ENCODE data around the gene ANO8. TPM values are rescaled to one million over a fixed set of nuclear protein-coding genes. Genes with fewer than 3 reads are reported as not detected.

Gene ANO8
- total RNA-seq, 1 experiment from 2014 or later, result 18.6 TPM

- ChIA-PET CTCF (interaction anchor here (0.7 kb wide), 1 partner anchor 63 kb away, joined by 5 read pairs; no protein-coding TSS in a partner anchor), POLR2A (ENCODE audit: low non-redundant PET) (no interaction called here)
- DNase-seq (ENCODE audit: low spot score), result peak; percentile 77
- peak; percentile 92 for TF ChIP-seq CTCF (conservative IDR thresholded peaks at IDR 0.05; ENCODE audit: low read depth, low read length)
- TF ChIP-seq EZH2 (IDR thresholded peaks at IDR 0.05; ENCODE audit: borderline replicate concordance, low read depth, low read length, poor library complexity, severe bottlenecking), result no peak
- Histone ChIP-seq H3K27me3 (replicated peaks; ENCODE audit: insufficient read depth, low read depth, low read length, poor library complexity) (no peaks in the 10 kb centered on the region), H3K4me3 (ENCODE audit: low read depth, low read length, poor library complexity, severe bottlenecking) (no peak overlapping the region), H3K27ac (ENCODE audit: low read depth, low read length, poor library complexity, severe bottlenecking) (no peak overlapping the region), H3K36me3 (ENCODE audit: insufficient read depth, low read length, poor library complexity, severe bottlenecking) (peaks cover 7% of the 10 kb centered on the region), H3K4me1 (ENCODE audit: insufficient read depth, low read length, poor library complexity, severe bottlenecking) (no peaks in the 10 kb centered on the region), H3K9me3 (ENCODE audit: low read depth, low read length, poor library complexity, severe bottlenecking) (no peaks in the 10 kb centered on the region)
- intact Hi-C loops (cut with micrococcal nuclease; ENCODE audit: unreplicated experiment), result loop anchor here (1.0 to 5.0 kb wide), 2 partner anchors 40 to 121 kb away; no protein-coding TSS in a partner anchor
- BruUV-seq (replicated peaks), result no TSS peak
Observed at GRCh38 chr19:17346109-17346671, 11.5 kb upstream of the ANO8 start.

GRCh38 chr19:17341845-17342244 lies 7.2 kb upstream of the ANO8 start:
- Histone ChIP-seq H3K27ac (ENCODE audit: low read depth, low read length, poor library complexity, severe bottlenecking) (no peak overlapping the region), H3K9me3 (ENCODE audit: low read depth, low read length, poor library complexity, severe bottlenecking) (no peaks in the 10 kb centered on the region), H3K27me3 (replicated peaks; ENCODE audit: insufficient read depth, low read depth, low read length, poor library complexity) (no peaks in the 10 kb centered on the region), H3K4me1 (ENCODE audit: insufficient read depth, low read length, poor library complexity, severe bottlenecking) (peaks cover 13% of the 10 kb centered on the region), H3K36me3 (ENCODE audit: insufficient read depth, low read length, poor library complexity, severe bottlenecking) (peaks cover 11% of the 10 kb centered on the region), H3K4me3 (ENCODE audit: low read depth, low read length, poor library complexity, severe bottlenecking) (no peak overlapping the region)
- ChIA-PET POLR2A (ENCODE audit: low non-redundant PET) (no interaction called here), CTCF (no interaction called here)
- no TSS peak for BruUV-seq (replicated peaks)
- intact Hi-C loops (cut with micrococcal nuclease; ENCODE audit: unreplicated experiment), result no loop called here
- no peak for TF ChIP-seq CTCF (conservative IDR thresholded peaks at IDR 0.05; ENCODE audit: low read depth, low read length)
- TF ChIP-seq EZH2 (IDR thresholded peaks at IDR 0.05; ENCODE audit: borderline replicate concordance, low read depth, low read length, poor library complexity, severe bottlenecking), result no peak
- DNase-seq (ENCODE audit: low spot score), result no peak

- no TSS peak for BruUV-seq (replicated peaks)
- Histone ChIP-seq H3K4me1 (ENCODE audit: insufficient read depth, low read length, poor library complexity, severe bottlenecking) (peaks cover 13% of the 10 kb centered on the region), H3K36me3 (ENCODE audit: insufficient read depth, low read length, poor library complexity, severe bottlenecking) (peaks cover 11% of the 10 kb centered on the region), H3K27ac (ENCODE audit: low read depth, low read length, poor library complexity, severe bottlenecking) (no peak overlapping the region), H3K4me3 (ENCODE audit: low read depth, low read length, poor library complexity, severe bottlenecking) (no peak overlapping the region), H3K9me3 (ENCODE audit: low read depth, low read length, poor library complexity, severe bottlenecking) (no peaks in the 10 kb centered on the region), H3K27me3 (replicated peaks; ENCODE audit: insufficient read depth, low read depth, low read length, poor library complexity) (no peaks in the 10 kb centered on the region)
- POLR2A ChIA-PET (ENCODE audit: low non-redundant PET), result no interaction called here
- intact Hi-C loops (cut with micrococcal nuclease; ENCODE audit: unreplicated experiment), result no loop called here
- DNase-seq (ENCODE audit: low spot score), result no peak
- CTCF ChIA-PET, result no interaction called here
- TF ChIP-seq EZH2 (IDR thresholded peaks at IDR 0.05; ENCODE audit: borderline replicate concordance, low read depth, low read length, poor library complexity, severe bottlenecking) (no peak), CTCF (conservative IDR thresholded peaks at IDR 0.05; ENCODE audit: low read depth, low read length) (no peak)
Observed at GRCh38 chr19:17341386-17341785, 6.7 kb upstream of the ANO8 start.
